NCI-H1436 (cell line): ENCODE measurements around the gene SMARCC1.
"Not testable (repeated sequence)": the region's sequence is repeated elsewhere in the genome, so short reads cannot be mapped to it uniquely, and the experiment has no call there.

Source experiments
- DNase-seq: peaks from one replicate; lab custom pipeline; 2025; lab: John Stamatoyannopoulos, UW

SMARCC1 gene

DNA sequence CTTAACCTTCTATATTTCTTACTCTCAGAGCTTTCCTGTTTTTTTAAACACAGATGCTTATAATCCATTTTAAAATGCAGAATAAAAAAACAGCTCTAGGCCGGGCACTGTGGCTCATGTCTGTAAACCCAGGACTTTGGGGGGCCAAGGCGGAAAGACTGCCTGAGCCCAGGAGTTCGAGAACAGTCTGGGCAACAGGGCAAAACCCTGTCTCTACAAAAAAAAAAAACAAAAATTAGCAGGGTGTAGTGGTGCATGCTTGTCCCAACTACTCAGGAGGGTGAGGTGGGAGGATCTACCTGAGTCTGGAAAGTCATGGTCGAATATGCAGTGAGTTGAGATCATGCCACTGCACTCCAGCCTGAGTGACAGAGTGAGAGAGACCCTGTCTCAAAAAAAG is 15.5 kb downstream of the SMARCC1 start:
- DNase-seq: no peak

DNA sequence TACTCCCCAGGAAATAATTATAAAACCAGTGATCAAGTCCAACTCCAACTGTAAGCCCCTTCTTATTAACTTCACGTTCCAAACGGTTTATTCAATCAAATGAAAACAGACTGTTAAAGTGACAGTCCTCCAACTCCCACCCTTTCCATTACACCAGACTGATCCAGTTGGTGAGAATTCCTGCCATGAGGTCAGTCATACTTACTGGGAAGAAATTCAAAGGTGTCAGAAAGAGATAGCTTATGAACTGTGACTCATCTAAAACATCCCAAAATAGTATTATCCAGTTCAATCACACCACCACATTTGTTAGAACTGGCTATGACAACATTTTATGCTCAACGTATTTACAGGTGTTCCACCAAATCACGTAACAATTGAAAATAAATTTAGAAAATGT is 19.5 kb downstream of the SMARCC1 start:
- no peak for DNase-seq

DNA sequence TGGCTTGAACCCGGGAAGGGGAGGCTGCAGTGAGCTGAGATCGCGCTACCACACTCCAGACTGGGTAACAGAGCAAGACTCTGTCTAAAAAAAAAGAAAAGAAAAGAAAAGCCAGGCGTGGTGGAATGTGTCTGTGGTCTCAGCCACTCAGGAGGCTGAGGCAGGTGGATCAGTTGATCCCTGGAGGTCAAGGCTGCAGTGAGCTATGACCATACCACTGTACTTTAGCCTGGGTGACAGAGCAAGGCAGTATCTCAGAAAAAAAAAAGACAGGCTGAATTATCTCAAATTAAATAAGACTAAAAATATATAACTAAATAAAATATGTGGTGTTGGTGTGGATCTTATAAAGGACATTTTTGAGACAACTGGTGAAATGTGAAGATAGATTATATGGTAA is 20.6 kb downstream of the SMARCC1 start:
- DNase-seq: no peak

DNA sequence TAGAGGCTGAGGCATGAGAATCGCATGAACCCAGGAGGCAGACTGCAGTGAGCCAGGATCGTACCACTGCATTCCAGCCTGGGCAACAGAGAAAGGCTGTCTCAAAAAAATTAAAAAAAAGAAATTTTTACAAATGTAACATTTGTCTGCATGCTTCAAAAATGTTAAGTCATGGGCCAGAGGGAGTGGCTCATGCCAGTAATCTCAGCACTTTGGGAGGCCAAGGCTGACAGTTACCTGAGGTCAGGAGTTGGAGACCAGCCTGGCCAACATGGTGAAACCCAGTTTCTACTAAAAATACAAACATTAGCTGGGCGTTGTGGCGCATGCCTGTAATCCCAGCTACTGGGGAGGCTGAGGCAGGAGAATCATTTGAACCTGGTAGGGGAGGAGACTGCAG is 21.5 kb downstream of the SMARCC1 start:
- DNase-seq: not testable (repeated sequence)

DNA sequence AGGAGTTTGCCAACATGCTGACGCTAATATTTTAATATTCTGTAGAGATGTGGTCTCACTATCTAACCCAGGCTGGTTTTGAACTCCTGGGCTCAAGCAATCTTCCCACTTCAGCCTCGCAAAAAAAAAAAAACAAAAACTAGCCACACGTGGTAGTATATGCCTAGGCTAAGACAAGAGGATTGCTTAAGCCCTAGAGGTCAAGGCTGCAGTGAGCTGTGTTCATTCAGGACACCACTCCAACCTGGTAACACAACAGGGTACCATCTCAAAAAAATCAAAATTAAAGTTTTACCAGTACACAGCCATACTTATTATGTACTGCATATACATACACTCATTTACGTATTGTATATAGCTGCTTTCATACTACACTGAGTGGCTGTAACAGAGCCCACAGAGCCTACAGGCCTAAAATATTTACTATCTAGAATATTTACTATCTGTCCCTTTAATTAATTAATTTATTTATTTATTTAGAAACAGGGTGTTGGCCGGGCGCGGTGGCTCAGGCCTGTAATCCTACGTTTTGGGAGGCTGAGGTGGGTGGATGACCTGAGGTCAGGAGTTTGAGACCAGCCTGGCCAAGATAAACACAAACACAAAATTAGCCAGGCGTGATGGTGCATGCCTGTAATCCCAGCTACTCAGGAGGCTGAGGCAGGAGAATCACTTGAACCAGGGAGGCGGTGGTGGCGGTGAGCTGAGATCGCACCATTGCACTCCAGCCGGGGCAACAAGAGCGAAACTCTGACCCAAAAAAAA is 23.2 kb downstream of the SMARCC1 start:
- DNase-seq: no peak

DNA sequence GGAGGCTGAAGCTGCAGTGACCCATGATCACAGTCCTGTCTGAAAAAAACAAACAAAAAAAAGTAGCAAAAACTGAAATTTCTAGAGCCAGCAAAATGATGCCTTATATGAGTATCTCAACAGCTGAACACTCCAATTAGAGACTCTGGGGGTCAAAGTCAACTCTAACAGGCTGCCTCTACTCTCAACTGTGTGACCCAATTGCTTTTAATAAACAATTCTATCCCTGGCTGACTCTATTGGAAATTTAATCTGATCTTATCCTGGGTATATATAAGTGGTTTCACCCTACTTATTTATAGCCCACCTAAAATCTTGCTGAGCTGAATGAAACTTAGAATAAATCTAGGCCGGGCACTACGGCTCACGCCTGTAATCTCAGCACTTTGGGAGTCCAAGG is 29.0 kb downstream of the SMARCC1 start:
- DNase-seq: no peak

DNA sequence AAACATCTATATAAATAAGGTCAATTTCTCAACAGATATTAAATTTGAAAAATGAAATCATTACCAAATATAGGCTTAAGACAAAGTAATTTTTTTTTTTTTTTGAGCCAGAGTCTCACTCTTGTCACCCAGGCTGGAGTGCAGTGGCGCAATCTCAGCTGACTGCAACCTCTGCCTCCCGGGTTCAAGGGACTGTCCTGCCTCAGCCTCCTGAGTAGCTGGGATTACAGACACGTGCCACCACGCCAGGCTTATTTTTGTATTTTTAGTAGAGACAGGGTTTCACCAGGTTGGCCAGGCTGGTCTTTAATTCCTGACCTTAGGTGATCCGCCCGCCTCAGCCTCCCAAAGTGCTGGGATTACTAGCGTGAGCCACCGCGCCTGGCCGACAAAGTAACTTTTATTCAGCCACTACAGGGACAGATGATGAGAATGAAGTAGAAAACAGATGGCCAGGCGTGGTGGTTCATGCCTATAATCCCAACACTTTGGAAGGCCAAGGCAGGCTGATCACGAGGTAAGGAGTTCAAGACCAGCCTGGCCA is 30.8 kb downstream of the SMARCC1 start:
- not testable (repeated sequence) for DNase-seq

DNA sequence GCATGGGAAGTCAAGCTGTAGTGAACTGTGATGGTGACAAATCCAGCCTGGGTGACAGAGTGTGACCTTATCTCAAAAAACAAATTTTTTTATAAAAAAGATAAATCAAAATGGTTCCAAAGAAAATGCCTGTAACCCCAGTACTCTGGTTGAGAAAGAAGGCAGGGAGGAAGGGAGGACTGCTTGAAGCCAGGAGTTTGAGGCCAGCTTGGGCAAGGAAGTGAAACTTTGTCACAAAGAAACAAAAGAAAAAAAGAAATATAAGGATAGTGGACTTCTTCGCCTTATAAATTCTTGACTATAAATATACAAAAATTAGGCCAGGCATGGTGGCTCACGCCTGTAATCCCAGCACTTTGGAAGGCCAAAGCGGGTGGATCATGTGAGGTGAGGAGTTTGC is 34.1 kb downstream of the SMARCC1 start:
- no peak for DNase-seq

DNA sequence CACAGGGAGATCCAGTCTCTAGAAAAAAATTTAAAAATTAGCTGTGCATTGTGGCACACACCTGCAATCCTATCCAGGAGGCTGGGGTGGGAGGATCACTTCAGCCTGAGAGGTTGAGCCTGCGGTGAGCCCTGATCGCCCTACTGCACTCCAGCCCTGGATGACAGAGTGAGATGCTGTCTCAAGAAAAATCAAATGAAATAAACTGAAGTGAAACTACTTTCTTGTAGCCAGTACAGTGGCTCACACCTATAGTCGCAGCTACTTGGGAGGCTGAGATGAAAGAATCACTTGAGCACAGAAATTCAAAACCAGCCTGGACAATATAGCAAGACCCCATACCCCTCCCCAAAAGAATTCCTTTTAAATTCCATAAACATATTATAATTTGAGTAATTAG is 35.4 kb downstream of the SMARCC1 start:
- no peak for DNase-seq

DNA sequence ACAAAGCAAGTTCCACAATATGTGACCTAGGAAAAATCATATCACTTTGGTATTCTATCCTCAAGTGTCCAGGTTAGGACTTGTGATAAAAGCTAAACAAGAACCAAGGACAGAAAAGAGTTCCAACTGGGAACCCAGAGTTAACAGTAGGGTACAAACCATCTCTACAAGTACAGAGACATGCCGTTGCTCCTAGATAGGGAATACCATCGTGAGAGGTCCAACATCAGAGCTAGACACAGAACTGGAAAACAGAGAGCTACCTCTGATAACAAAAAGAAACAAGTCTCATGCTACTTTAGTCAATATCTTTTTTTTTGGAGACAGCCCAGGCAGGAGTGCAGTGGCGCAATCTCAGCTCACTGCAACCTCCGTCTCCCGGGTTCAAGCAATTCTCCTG is 37.8 kb downstream of the SMARCC1 start:
- DNase-seq: no peak

DNA sequence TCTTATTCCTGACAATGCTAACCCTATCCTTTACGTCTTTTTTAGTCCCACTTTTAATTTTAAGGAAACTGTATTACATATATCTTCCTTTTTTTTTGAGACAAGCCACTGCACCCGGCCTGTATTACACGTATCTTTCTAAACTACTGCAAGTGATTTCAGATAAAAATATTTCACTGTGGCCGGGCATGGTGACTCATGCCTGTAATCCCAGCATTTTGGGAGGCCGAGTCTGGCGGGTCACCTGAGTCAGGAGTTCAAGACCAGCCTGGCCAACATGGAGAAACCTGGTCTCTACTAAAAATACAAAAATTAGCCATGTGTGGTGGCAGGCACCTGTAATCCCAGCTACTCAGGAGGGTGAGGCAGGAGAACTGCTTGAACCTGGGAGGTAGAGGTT is 38.3 kb downstream of the SMARCC1 start:
- DNase-seq: not testable (repeated sequence)

DNA sequence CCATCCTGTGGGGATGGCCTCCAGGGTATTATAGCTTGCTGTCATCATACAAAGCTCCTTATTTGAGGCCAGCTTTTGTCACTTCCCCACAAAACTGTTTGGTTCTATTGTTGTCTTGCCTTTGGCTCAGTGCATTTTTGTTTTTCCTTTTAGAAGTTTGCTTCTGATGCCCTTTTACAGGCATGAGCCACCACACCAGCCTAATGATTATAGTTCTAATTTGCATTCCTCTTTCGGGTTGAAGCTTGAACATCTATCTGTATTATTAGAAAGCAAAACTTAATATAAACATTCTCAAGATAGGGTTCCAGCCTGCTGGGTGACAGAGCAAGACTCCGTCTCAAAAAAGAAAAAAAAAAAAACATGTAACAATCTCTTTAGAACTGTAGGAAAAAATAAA is 39.8 kb downstream of the SMARCC1 start:
- DNase-seq: no peak

DNA sequence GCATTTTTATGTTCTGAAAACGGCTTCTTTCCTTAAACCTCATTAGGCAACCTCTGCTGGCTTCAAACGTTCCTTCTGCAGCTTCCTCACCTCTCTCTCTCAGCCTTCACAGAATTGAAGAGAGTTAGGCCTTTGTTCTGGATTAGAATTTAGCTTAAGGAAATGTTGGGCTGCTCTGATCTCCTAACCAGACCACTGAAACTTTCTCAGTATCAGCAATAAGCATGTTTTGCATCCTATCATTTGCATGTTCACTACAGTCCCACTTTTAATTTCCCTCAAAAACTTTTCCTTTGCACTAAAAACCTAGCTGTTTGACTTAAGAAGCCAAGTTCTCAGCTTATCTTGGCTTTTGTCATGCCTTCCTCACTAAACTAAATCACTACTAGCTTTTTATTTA is 49.5 kb downstream of the SMARCC1 start:
- DNase-seq: no peak

DNA sequence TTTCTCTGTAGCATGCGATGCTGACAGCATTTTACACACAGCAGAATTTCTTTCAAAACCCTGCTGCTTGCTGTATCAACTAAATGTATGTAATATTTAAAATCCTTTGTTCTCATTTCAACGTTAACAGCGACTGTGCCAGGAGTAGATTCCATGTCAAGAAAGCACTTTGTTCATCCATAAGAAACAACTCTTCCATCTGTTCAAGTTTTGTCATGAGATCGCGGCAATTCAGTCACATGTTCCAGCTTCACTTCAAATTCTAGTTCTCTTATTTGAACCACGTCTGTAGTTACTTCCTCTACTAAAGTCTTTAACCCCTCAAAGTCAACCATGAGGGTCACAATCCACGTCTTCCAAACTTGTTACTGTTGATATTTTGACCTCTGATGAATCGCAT is 50.6 kb downstream of the SMARCC1 start:
- DNase-seq: no peak

DNA sequence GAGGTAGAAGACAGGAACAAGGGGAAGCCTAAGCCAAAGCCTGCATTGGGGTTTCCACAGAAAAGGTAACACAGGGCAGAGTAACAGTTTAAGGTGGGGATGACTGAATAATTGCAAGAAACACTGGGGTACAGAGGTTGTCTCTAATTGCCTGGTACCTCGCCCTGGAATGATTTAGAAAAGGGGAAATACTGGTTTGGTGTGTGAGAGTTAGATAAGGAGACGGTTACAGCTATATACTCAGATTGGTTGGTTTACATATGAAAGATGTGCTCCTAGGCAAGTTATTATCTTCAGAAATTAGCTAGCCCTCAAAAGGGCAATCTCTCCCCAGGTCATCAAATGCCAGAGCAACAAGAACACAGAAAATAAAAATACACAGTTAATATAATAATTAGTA is 58.8 kb downstream of the SMARCC1 start:
- DNase-seq: no peak

DNA sequence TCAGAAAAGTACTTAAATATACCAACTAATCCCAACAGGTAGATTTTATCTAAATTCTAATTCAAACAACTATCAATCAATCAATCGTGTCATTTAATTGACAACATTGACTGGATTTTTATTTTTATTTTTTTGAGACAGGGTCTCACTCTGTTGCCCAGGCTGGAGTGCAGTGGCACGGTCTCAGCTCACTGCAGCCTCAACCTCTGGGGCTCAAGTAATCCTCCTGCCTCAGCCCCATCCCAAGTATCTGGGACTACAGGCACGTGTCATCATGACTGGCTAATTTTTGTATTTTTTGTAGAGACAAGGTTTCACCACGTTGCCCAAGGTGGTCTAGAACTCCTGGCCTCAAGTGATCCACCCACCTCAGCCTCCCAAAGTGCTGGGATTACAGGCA is 64.2 kb downstream of the SMARCC1 start:
- not testable (repeated sequence) for DNase-seq

DNA sequence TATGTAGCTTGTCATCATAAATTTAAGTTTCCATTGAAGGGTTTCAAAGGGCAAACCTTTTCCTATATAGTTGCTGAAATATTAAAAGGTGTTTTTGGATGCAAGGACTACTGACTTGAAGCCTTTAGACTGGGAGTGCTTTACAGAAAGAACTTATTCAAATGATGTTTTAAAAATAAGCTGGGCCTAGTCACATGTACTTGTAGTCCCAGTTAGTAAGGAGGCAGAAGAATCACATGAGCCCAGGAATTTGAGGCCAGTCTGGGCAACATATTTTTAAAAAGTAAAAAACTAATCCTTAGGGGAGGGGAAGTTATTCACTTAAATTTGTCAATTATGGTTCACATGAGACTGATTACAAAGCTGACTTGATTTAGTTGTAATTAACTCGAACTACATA is 65.0 kb downstream of the SMARCC1 start:
- no peak for DNase-seq

DNA sequence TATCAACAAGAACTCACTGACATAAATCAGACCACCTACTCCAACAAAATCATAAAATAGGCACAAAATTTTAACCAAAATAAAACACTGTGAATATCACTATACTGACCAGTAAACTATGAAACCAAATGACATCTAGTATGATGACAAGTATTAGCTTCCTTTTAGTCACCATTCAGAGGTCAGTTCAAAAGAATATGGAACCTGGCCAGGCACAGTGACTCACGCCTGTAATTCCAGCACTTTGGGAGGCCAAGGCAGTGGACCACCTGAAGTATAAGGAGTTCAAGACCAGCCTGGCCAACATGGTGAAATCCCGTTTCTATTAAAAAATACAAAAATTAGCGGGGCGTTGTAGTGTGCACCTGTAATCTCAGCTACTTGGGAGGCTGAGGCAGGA is 65.8 kb downstream of the SMARCC1 start:
- DNase-seq: no peak

DNA sequence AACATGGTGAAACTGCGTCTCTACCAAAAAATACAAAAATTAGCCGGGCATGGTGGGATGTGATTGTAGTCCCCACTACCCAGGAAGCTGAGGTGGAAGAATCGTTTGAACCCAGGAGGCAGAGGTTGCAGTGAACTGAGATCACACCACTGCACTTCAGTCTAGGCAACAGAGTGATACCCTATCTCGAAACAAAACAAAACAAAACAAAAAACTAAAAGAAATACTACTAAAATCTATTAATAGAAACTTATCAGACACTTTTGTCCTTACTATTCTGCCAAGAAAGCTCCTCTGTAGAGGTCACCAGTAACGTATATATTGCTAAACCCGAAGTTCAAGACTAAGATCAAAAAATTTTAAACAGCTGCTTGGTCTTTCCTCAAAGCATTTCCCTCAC is 67.1 kb downstream of the SMARCC1 start:
- DNase-seq: no peak

DNA sequence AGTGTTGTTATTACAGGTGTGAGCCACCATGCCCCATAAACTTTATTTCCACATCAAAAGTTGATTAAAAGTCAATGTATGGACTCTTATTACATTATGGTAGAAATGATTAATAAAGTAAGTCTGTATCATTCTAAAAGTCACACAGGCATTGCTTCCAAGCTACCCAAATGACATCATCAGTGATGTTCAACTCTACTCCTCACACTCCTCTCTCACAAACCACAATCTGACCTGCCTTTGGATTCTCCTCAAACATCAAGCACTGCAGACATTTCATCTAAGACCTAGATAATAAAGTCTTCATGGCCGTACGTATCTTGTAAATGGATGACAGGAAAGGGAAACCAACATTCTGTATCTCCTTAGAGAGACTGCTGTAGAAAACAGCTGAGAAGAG is 68.0 kb downstream of the SMARCC1 start:
- DNase-seq: no peak

DNA sequence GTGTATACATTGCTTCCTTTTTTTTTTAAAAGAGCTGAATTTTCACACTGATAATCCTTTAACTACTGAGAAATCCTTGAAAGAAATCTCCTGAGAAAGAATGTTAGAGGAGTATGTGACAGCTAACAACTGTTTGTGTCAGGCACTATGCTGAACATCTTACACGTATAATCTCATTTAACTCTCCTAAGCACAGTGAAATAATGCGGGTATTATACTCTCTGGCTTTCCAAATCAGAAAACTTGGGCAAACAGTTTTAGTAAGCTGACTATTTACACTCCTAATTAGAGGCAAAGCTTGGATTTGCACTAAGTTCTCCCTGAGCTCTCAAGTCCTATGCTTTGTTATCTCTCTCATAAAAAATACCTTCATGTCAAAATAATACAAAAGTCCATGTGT is 69.3 kb downstream of the SMARCC1 start:
- DNase-seq: no peak

DNA sequence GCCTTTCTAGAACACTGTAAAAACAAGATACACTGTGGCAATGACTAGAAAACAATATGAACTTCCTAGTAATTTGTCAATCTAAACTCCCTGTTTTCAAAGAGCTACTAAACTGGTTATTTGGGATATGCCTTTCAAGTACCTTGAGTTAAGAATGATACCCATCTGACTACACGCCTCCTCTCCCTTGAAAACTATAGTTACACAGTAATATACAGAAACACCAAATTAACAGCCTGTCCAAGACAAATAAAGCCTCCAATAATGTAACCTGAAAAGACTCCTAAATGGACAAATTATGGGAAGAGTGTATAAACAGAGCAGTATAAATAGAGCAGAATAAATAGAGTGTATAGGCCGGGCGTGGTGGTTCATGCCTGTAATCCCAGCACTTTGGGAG is 70.1 kb downstream of the SMARCC1 start:
- DNase-seq: no peak

DNA sequence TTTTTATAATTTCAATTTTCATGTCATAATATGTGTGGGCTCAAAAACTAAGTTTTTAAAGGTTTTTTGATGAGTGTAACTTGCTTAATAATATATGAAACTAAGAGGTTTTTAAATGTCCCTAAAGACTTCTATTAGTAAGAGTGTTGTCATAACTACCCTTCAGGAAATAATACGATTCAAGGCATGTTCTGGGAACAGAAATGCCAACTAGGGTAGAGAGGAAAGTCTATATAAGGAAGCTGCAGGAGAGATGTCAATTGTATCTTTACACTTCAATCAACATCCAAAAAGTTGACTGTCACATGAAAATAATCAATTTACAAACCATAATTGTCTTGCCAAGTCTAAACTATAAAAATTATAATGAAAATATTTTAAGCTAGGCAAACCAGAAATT is 76.3 kb downstream of the SMARCC1 start:
- DNase-seq: no peak

DNA sequence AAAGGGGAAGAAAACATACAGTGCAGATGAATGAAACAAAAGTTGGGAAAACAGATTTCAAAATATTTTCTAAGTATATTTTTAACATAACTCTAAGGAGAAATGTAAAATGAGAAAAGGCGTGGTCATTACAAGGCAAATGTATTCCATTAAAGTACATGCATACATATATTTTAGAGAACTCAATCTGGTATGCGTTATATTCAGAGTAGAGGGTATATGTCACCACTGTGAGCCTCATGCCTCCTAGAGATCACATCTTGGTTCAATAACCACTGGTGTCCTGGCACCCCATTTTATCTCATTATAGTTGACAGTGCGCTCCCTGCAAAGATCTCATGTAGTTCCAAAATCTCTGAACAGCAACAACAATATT is 77.5 kb downstream of the SMARCC1 start:
- DNase-seq: no peak
